HCT116 (cell line): ENCODE data around the gene AMZ2. TPM values are rescaled to one million over a fixed set of nuclear protein-coding genes. Genes with fewer than 3 reads are reported as not detected.

Experiments
- ATAC-seq: fragments of 200-7000 bp; cut with Tn5 transposase; 2 replicates; pipeline ENCODE4 v1.9.1; 2020; ENCODE audit warnings: mild to moderate bottlenecking, moderate library complexity
- BruUV-seq: library from RNA; stranded (reverse); fragments of 400-500 nt; replicated peaks from 2 replicates; lab custom pipeline; 2021; lab: Mats Ljungman, UMichigan
- CTCF ChIA-PET: fragments of 300-600 bp; sonication (Branson Sonifier 250); formaldehyde crosslinking; loops from one replicate; lab custom pipeline; 2021; ENCODE audit warnings: antibody characterized with exemption; lab: Charles Lee
- POLR2A ChIA-PET: fragments of 300-600, 350-600 bp; sonication (Branson Sonifier 250); formaldehyde crosslinking; loops from one replicate; lab custom pipeline; 2021; ENCODE audit warnings: antibody characterized with exemption; lab: Charles Lee
- RAD21 ChIA-PET, 2 experiments: fragments of 300-600 bp; sonication (Branson Sonifier 250); formaldehyde crosslinking; loops; one replicate each; lab custom pipeline; 2023; ENCODE audit warnings: low total read pairs in 2 of 2; ENCODE audit not compliant: uncharacterized antibody in 2 of 2, unreplicated experiment in 2 of 2, low non-redundant PET in 1 of 2; lab: Charles Lee
- DNase-seq: peaks from one replicate; pipeline ENCODE4 v3.0.0-alpha.2; 2010; ENCODE audit warnings: low read depth, low spot score
- H2AFZ ChIP-seq: fragments of 200-600 bp; shearing (Covaris generic), sonication (generic); 2 replicates; pipeline ENCODE4 v1.6.1; 2017; ENCODE audit warnings: low read depth, mixed run types, mixed read lengths, antibody characterized with exemption, low read length; ENCODE audit not compliant: poor library complexity, severe bottlenecking
- H3K27ac ChIP-seq: 2 replicates; pipeline ENCODE4 v1.5.1; 2012; ENCODE audit warnings: low read depth, low read length
- H3K27me3 ChIP-seq: fragments of 200-600 bp; sonication (generic); 2 replicates; pipeline ENCODE4 v1.6.1; 2016; ENCODE audit warnings: mixed run types, low read length, mixed read lengths; ENCODE audit not compliant: insufficient read depth
- H3K36me3 ChIP-seq, 2 experiments: fragments of 200-500 bp in 1 of 2; fragments of 200-600 bp in 1 of 2; sonication (Bioruptor generic) in 1 of 2; sonication (generic) in 1 of 2; 2 replicates each; pipeline versions ENCODE4 v1.5.1 to v1.6.1; 2014 to 2016; ENCODE audit warnings: low read length in 2 of 2, inconsistent platforms in 1 of 2, mixed read lengths in 1 of 2, mixed run types in 1 of 2; ENCODE audit not compliant: insufficient read depth in 2 of 2, control insufficient read depth in 1 of 2
- H3K4me1 ChIP-seq, 2 experiments: fragments of 200-600 bp in 1 of 2; sonication (generic) in 1 of 2; 2 replicates each; pipeline versions ENCODE4 v1.5.1 to v1.6.1; 2012 to 2017; ENCODE audit warnings: low read length in 2 of 2, inconsistent platforms in 1 of 2, mild to moderate bottlenecking in 1 of 2, mixed read lengths in 1 of 2, mixed run types in 1 of 2, moderate library complexity in 1 of 2; ENCODE audit not compliant: insufficient read depth in 2 of 2, control insufficient read depth in 1 of 2
- H3K4me2 ChIP-seq: fragments of 200-600 bp; sonication (generic); 2 replicates; pipeline ENCODE4 v1.6.1; 2017; ENCODE audit warnings: mixed run types, low read length, mixed read lengths
- H3K4me3 ChIP-seq, 2 experiments: fragments of 200-600 bp in 1 of 2; sonication (generic) in 1 of 2; replicated peaks in 1 of 2; 2 replicates each; pipeline ENCODE4 v1.5.1; 2011 to 2016; ENCODE audit warnings: low read length in 2 of 2, control low read depth in 1 of 2, low read depth in 1 of 2, mild to moderate bottlenecking in 1 of 2, mixed read lengths in 1 of 2, mixed run types in 1 of 2
- H3K79me2 ChIP-seq: fragments of 200-600 bp; sonication (generic); 2 replicates; pipeline ENCODE4 v1.6.1; 2017; ENCODE audit warnings: mild to moderate bottlenecking, mixed run types, low read length, moderate library complexity, mixed read lengths; ENCODE audit not compliant: insufficient read depth
- H3K9ac ChIP-seq: fragments of 200-600 bp; sonication (generic); 2 replicates; pipeline ENCODE4 v1.6.1; 2016; ENCODE audit warnings: low read length, mixed read lengths
- H3K9me2 ChIP-seq: fragments of 200-600 bp; sonication (generic), shearing (Covaris generic); 2 replicates; pipeline ENCODE4 v1.6.1; 2017; ENCODE audit warnings: mixed run types, mild to moderate bottlenecking, moderate library complexity; ENCODE audit not compliant: insufficient read depth
- H3K9me3 ChIP-seq, 2 experiments: fragments of 200-500 bp in 1 of 2; fragments of 200-600 bp in 1 of 2; sonication (Bioruptor generic) in 1 of 2; sonication (generic) in 1 of 2; 2 replicates each; pipeline ENCODE4 v1.6.1; 2014 to 2017; ENCODE audit warnings: low read length in 2 of 2, mixed read lengths in 2 of 2, inconsistent platforms in 1 of 2, low read depth in 1 of 2, mild to moderate bottlenecking in 1 of 2, mixed run types in 1 of 2, moderate library complexity in 1 of 2; ENCODE audit not compliant: control insufficient read depth in 1 of 2, insufficient read depth in 1 of 2
- H4K20me1 ChIP-seq: fragments of 200-600 bp; sonication (generic), shearing (Covaris generic); 2 replicates; pipeline ENCODE4 v1.6.1; 2017; ENCODE audit warnings: mixed run types, mild to moderate bottlenecking, moderate library complexity; ENCODE audit not compliant: insufficient read depth
- CTCF ChIP-seq, 3 experiments: fragments of 200-600 bp in 1 of 3; sonication (generic) in 1 of 3; IDR thresholded peaks in 2 of 3; conservative IDR thresholded peaks in 1 of 3; 2 replicates each; pipeline ENCODE4 v1.5.1; 2012 to 2017; ENCODE audit warnings: low read depth in 2 of 3, low read length in 2 of 3, antibody characterized with exemption in 1 of 3, borderline replicate concordance in 1 of 3, control low read depth in 1 of 3, mild to moderate bottlenecking in 1 of 3, mixed read lengths in 1 of 3, mixed run types in 1 of 3, moderate library complexity in 1 of 3; ENCODE audit not compliant: insufficient read depth in 1 of 3
- ELF1 ChIP-seq: IDR thresholded peaks from 2 replicates; pipeline ENCODE4 v1.6.1; 2012; ENCODE audit warnings: low read depth, borderline replicate concordance
- EZH2 ChIP-seq: fragments of 200-600 bp; sonication (generic); IDR thresholded peaks from 2 replicates; pipeline ENCODE4 v1.6.1; 2017; ENCODE audit warnings: antibody characterized with exemption, mixed run types
- EZH2phosphoT487 ChIP-seq: fragments of 200-600 bp; IDR thresholded peaks from 2 replicates; pipeline ENCODE4 v1.6.1; 2018; ENCODE audit warnings: antibody characterized with exemption, borderline replicate concordance
- MAX ChIP-seq: IDR thresholded peaks from 2 replicates; pipeline ENCODE4 v1.6.1; 2012
- POLR2A ChIP-seq: IDR thresholded peaks from 2 replicates; pipeline ENCODE4 v1.7.0; 2011; ENCODE audit warnings: borderline replicate concordance; ENCODE audit not compliant: insufficient read depth, insufficient read length; ENCODE audit errors: extremely low read depth
- POLR2AphosphoS5 ChIP-seq: IDR thresholded peaks from 2 replicates; pipeline ENCODE4 v1.6.1; 2011; ENCODE audit warnings: mild to moderate bottlenecking, low read depth, low read length, moderate library complexity
- YY1 ChIP-seq: IDR thresholded peaks from 2 replicates; pipeline ENCODE4 v1.6.1; 2011; ENCODE audit warnings: low read length, low read depth, moderate library complexity, mild to moderate bottlenecking; ENCODE audit not compliant: insufficient replicate concordance; ENCODE audit errors: extremely low read depth
- ZFX ChIP-seq: fragments of 450-650 bp; IDR thresholded peaks from 2 replicates; pipeline ENCODE4 v1.6.1; 2017
- ZNF274 ChIP-seq: fragments of 200-500 bp; sonication (Bioruptor generic); IDR thresholded peaks from 2 replicates; pipeline ENCODE4 v1.6.1; 2014; ENCODE audit warnings: mild to moderate bottlenecking, low read depth, low read length, inconsistent platforms
- intact Hi-C: fragments of 100-400 bp; cut with micrococcal nuclease; formaldehyde crosslinking; loops from 2 replicates; pipeline ENCODE4 v1.10.0; 2022
- total RNA-seq: library from RNA; stranded (reverse); gene quantifications from one replicate; pipeline ENCODE4 v1.2.1, GENCODE V29; 2021; ENCODE audit not compliant: unreplicated experiment

Gene AMZ2
- total RNA-seq, 1 experiment from 2014 or later: 131 TPM

DNA sequence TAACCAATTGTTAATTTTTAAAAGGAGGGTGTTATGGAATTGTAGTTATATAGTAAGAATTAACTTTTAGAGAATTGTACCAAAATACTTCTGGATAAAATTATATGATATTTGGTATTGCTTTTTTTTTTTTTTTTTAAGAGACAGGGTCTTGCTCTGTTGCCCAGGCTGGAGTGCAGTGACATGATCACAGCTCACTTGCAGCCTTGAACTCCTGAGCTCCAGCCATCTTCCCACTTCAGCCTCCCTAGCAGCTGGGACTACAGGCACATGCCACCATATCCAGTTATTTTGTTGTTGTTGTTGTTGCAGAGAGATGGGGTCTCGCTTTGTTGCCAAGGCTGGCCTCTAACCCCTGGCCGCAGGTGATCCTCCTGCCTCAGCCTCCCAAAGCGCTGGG, 52.0 kb downstream of the AMZ2 start:
- Histone ChIP-seq H2AFZ (no peak overlapping the region), H3K27me3 (no peaks in the 10 kb centered on the region), H3K4me2 (no peak overlapping the region), H3K79me2 (0 out of 2 replicates have a peak, but pooled peaks cover 4% of the 10 kb centered on the region), H3K27ac (no peak overlapping the region), H3K9ac (no peak overlapping the region), H3K36me3 (no peaks in the 10 kb centered on the region), H3K4me3 (no peak overlapping the region), H3K4me1 (peaks cover 12 to 19% of the 10 kb centered on the region in 2 experiments), H4K20me1 (no peaks in the 10 kb centered on the region), H3K9me3 (no peaks in the 10 kb centered on the region), H3K9me2 (no peaks in the 10 kb centered on the region)
- intact Hi-C loops: no loop called here
- DNase-seq: no peak
- ChIA-PET CTCF (no interaction called here), POLR2A (no interaction called here), RAD21 (no interaction called here)
- TF ChIP-seq ELF1: no peak
- TF ChIP-seq POLR2AphosphoS5: no peak
- TF ChIP-seq EZH2phosphoT487: no peak
- no peak for TF ChIP-seq POLR2A
- no peak for TF ChIP-seq CTCF (IDR thresholded peaks at IDR 0.05 in 2 of 3, conservative IDR thresholded peaks at IDR 0.05 in 1 of 3; ENCODE audit: borderline replicate concordance in 1 of 3, insufficient read depth in 1 of 3, low read depth in 2 of 3, low read length in 2 of 3)
- TF ChIP-seq ZNF274: no peak
- no peak for TF ChIP-seq MAX
- TF ChIP-seq ZFX: no peak
- TF ChIP-seq EZH2: no peak
- no peak for TF ChIP-seq YY1
- no TSS peak for BruUV-seq
- no peak for ATAC-seq
